ENCODE data around the gene GABARAP. TPM values are rescaled to one million over a fixed set of nuclear protein-coding genes. Genes with fewer than 3 reads are reported as not detected.
A peak's percentile ranks its signal among the peaks of the same experiment; 100 is the strongest.

The GABARAP gene
- total and polyA plus RNA-seq, 2 of the 4 experiments (the other 2 are of a cell fraction), result 77.8 to 780 TPM

- H2BK5ac ChIP-seq (ENCODE audit: low read depth, low read length, poor library complexity, severe bottlenecking), result no peak overlapping the region
- dilution Hi-C loops (cut with HindIII; ENCODE audit: low sequenced_read_pairs, unreplicated experiment), result no loop called here
- 92% methylated on average over 6 of the region's 16 CpGs; no CpG with 5 or more reads in 1 of the 2 experiments for WGBS, 2 experiments (ENCODE audit: extremely low coverage in 2 of 2, insufficient read length in 1 of 2)
Measured at GRCh38 chr17:7203391-7203790, 38.9 kb downstream of the GABARAP start.

More at GRCh38 chr17:7203391-7203790, 38.9 kb downstream of the GABARAP start:
- Histone ChIP-seq H4K5ac (ENCODE audit: low read depth, low read length) (no peak overlapping the region), H3K14ac (replicated peaks; ENCODE audit: low read depth, low read length) (no peak overlapping the region), H3K4me2 (ENCODE audit: low read depth, low read length) (no peak overlapping the region), H3K23ac (ENCODE audit: low read depth, low read length) (no peak overlapping the region), H2AK9ac (replicated peaks; ENCODE audit: low read depth, low read length, poor library complexity) (peak overlapping the region; percentile 28), H3K56ac (ENCODE audit: extremely low read depth, insufficient read depth, low read length) (no peak overlapping the region), H3K79me1 (ENCODE audit: low read depth in 1 of 2, low read length in 2 of 2) (peaks cover 13 to 54% of the 10 kb centered on the region in 2 experiments), H4K8ac (ENCODE audit: low read depth in 2 of 2, low read length in 2 of 2) (no peak overlapping the region), H2BK120ac (ENCODE audit: low read depth, low read length) (no peak overlapping the region), H3K18ac (ENCODE audit: low read depth, low read length) (no peak overlapping the region), H3K4ac (ENCODE audit: low read depth, low read length) (no peak overlapping the region), H4K91ac (ENCODE audit: insufficient read depth, low read depth, low read length) (no peak overlapping the region), H3K36me3 (ENCODE audit: control insufficient read depth, insufficient read depth, low read length) (peaks cover 21% of the 10 kb centered on the region), H4K20me1 (ENCODE audit: insufficient read depth, low read length) (peaks cover 23% of the 10 kb centered on the region), H3K9ac (ENCODE audit: low read depth, low read length) (no peak overlapping the region), H3K27me3 (ENCODE audit: control insufficient read depth, insufficient read depth, low read length) (no peaks in the 10 kb centered on the region), H3K4me1 (ENCODE audit: control insufficient read depth, insufficient read depth, low read length) (peaks cover 9% of the 10 kb centered on the region), H3K9me3 (ENCODE audit: control insufficient read depth, insufficient read depth, low read length) (no peaks in the 10 kb centered on the region), H3K27ac (ENCODE audit: insufficient read depth, low read length) (no peak overlapping the region), H2BK20ac (ENCODE audit: low read depth, low read length) (no peak overlapping the region), H3K4me3 (ENCODE audit: insufficient read depth, low read depth, low read length) (no peak overlapping the region), H2AFZ (replicated peaks; ENCODE audit: low read length, poor library complexity) (no peak overlapping the region), H2BK15ac (ENCODE audit: low read depth, low read length) (no peak overlapping the region), H2AK5ac (ENCODE audit: low read depth, low read length) (no peak overlapping the region), H3K9me1 (ENCODE audit: insufficient read depth, low read length) (peaks cover 10% of the 10 kb centered on the region)
- no peak for ATAC-seq (ENCODE audit: low read depth)
- DNase-seq, result no peak
- TF ChIP-seq RCOR1 (IDR thresholded peaks at IDR 0.05; ENCODE audit: insufficient replicate concordance, low read length), result no peak
- TF ChIP-seq USF2 (IDR thresholded peaks at IDR 0.05; ENCODE audit: low read depth, low read length), result no peak
- no peak for TF ChIP-seq BHLHE40 (IDR thresholded peaks at IDR 0.05; ENCODE audit: low read depth, low read length)
- POLR2A ChIA-PET (ENCODE audit: unreplicated experiment), result no interaction called here
- BruUV-seq (replicated peaks), result TSS peak; percentile 82
- in situ Hi-C loops (cut with MboI; ENCODE audit: low sequenced_read_pairs), result no loop called here
- intact Hi-C loops (cut with micrococcal nuclease), result no loop called here
- CTCF ChIA-PET, result no interaction called here

Measured in IMR-90 (cell line).